ENCODE data around the gene ZMYND8. TPM values are rescaled to one million over a fixed set of nuclear protein-coding genes. Genes with fewer than 3 reads are reported as not detected.

The ZMYND8 gene
- total RNA-seq, 1 experiment from 2014 or later: 107 TPM

DNA sequence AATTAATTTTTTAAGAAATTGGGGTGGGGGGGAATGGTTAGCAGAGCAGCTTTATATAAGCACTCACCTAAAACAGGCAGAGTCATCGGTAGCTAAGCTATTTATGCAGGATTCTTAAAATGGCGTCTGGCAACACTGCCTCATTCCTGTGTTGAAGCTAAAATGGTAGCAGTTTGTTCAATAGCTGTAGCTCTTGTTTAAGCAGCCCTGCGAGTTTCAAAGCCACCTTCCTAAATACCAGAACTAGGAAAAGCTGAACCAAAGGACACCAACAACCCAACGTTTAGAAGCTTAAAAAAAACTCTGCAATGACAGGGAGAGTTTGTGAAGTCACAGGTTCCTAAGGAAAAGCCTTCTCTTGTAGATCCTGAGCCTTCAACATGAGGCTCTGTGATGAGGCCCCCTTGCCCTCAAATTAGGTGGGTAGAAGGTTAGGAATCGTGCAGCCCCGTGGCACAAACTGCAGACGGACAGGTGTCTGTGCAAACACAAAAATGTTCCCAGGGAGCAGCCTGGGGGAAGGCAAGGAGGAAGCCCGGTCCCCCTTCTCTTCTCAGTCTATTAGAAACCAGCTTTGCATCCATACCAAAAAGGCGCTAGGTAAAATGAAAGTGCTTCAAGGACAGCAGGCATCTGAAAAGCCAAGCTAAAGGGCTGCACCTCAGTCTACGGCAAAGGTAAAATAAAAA, 4.7 kb downstream of the ZMYND8 start:
- peaks cover 97% of the 10 kb centered on the region for H3K79me2 ChIP-seq (ENCODE audit: low read depth)
- H3K4me2 ChIP-seq: peak overlapping the region; percentile 96
- H3F3A ChIP-seq (ENCODE audit: insufficient read depth, low read depth): peaks cover 12% of the 10 kb centered on the region
- H3K27ac ChIP-seq: peak overlapping the region; percentile 15
- H3K36me3 ChIP-seq (ENCODE audit: low read depth): peaks cover 61% of the 10 kb centered on the region
- CTCF ChIA-PET: interaction anchor here (0.5 to 1.7 kb wide), 4 partner anchors 18 to 1272 kb away, joined by 5 to 7 read pairs (median 6); no protein-coding TSS in a partner anchor
- H3K4me3 ChIP-seq: peak overlapping the region; percentile 13; the same call in 1 of the 2 replicates
- H4K20me1 ChIP-seq (ENCODE audit: insufficient read depth): peaks cover 4% of the 10 kb centered on the region; the same call in 1 of the 2 replicates
- H3K9me3 ChIP-seq (ENCODE audit: insufficient read depth, low read depth): no peaks in the 10 kb centered on the region
- POLR2A ChIA-PET (ENCODE audit: unreplicated experiment): interaction anchor here (0.5 to 0.6 kb wide), 2 partner anchors 8 to 291 kb away, joined by 4 to 6 read pairs; no protein-coding TSS in a partner anchor
- intact Hi-C loops (cut with micrococcal nuclease; ENCODE audit: unreplicated experiment): no loop called here
- no peak overlapping the region for H2AFZ ChIP-seq
- H3K9me2 ChIP-seq (ENCODE audit: insufficient read depth): no peaks in the 10 kb centered on the region
- no peak for TF ChIP-seq EZH2 (IDR thresholded peaks at IDR 0.05; ENCODE audit: low read depth)
- TF ChIP-seq, protein P1, sequence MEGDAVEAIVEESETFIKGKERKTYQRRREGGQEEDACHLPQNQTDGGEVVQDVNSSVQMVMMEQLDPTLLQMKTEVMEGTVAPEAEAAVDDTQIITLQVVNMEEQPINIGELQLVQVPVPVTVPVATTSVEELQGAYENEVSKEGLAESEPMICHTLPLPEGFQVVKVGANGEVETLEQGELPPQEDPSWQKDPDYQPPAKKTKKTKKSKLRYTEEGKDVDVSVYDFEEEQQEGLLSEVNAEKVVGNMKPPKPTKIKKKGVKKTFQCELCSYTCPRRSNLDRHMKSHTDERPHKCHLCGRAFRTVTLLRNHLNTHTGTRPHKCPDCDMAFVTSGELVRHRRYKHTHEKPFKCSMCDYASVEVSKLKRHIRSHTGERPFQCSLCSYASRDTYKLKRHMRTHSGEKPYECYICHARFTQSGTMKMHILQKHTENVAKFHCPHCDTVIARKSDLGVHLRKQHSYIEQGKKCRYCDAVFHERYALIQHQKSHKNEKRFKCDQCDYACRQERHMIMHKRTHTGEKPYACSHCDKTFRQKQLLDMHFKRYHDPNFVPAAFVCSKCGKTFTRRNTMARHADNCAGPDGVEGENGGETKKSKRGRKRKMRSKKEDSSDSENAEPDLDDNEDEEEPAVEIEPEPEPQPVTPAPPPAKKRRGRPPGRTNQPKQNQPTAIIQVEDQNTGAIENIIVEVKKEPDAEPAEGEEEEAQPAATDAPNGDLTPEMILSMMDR (conservative IDR thresholded peaks at IDR 0.05): no peak
- H3K4me1 ChIP-seq (replicated peaks; ENCODE audit: insufficient read depth): peaks cover 80% of the 10 kb centered on the region
- DNase-seq: no peak
- no peaks in the 10 kb centered on the region for H3K27me3 ChIP-seq (ENCODE audit: insufficient read depth, low read depth)
- BruUV-seq (replicated peaks): no TSS peak

DNA sequence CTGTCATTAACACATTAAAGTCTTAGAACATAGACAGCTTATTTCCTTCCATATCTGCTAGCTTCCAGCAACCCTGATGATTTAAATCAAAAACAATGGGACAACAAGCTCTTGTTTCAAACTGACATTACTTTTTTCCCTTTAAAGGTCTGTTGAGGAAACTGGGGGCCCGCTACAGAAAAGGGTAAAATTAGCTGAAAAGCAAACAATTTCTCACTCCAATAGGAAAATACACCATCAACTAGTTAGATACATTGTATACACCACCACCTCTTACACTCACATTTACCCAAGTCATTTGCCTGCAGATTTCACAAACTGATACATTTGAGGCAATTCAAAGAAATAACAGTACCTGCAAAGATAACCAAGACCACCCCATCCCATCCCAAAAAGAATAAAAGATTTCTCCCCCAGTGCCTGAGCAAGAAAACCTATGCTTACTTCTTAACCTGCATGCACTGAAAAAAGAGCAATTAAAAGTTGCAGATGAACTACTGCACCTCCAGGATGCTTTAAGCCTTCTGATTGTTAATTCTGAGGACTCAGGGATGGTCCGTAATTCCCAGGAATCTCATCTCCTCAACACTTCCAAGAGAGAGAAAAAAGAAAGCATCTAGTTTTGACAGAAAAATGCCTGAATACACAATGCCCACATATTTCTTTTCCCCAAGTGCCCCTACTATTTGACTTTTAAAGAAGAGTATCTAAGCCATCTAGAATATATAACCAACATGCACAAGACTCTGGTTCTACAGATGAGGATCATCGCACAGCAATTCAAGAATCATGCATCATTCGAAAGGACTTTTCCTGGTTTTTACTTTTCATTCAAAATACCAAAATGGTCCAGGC, 5.6 kb downstream of the ZMYND8 start:
- POLR2A ChIA-PET (ENCODE audit: unreplicated experiment): interaction anchor here (0.6 kb wide), 1 partner anchor 292 kb away, joined by 4 read pairs; no protein-coding TSS in a partner anchor
- intact Hi-C loops (cut with micrococcal nuclease; ENCODE audit: unreplicated experiment): no loop called here
- H3K4me3 ChIP-seq: peak overlapping the region; percentile 13; the same call in 1 of the 2 replicates
- BruUV-seq (replicated peaks): no TSS peak
- H4K20me1 ChIP-seq (ENCODE audit: insufficient read depth): peaks cover 4% of the 10 kb centered on the region; the same call in 1 of the 2 replicates
- no peak overlapping the region for H2AFZ ChIP-seq
- DNase-seq: no peak
- peak overlapping the region; percentile 15; the same call in 1 of the 2 replicates for H3K27ac ChIP-seq
- no peak for TF ChIP-seq EZH2 (IDR thresholded peaks at IDR 0.05; ENCODE audit: low read depth)
- TF ChIP-seq, protein P1 (conservative IDR thresholded peaks at IDR 0.05): no peak
- H3K36me3 ChIP-seq (ENCODE audit: low read depth): peaks cover 64% of the 10 kb centered on the region
- no peaks in the 10 kb centered on the region for H3K9me2 ChIP-seq (ENCODE audit: insufficient read depth)
- H3K27me3 ChIP-seq (ENCODE audit: insufficient read depth, low read depth): no peaks in the 10 kb centered on the region
- H3K79me2 ChIP-seq (ENCODE audit: low read depth): peaks cover 100% of the 10 kb centered on the region
- H3K4me2 ChIP-seq: peak overlapping the region; percentile 96
- H3K9me3 ChIP-seq (ENCODE audit: insufficient read depth, low read depth): no peaks in the 10 kb centered on the region
- H3K4me1 ChIP-seq (replicated peaks; ENCODE audit: insufficient read depth): peaks cover 73% of the 10 kb centered on the region
- peaks cover 11% of the 10 kb centered on the region; the same call in 1 of the 2 replicates for H3F3A ChIP-seq (ENCODE audit: insufficient read depth, low read depth)
- CTCF ChIA-PET: interaction anchor here (0.5 to 1.7 kb wide), 4 partner anchors 33 to 1273 kb away, joined by 3 to 6 read pairs (median 6); no protein-coding TSS in a partner anchor

DNA sequence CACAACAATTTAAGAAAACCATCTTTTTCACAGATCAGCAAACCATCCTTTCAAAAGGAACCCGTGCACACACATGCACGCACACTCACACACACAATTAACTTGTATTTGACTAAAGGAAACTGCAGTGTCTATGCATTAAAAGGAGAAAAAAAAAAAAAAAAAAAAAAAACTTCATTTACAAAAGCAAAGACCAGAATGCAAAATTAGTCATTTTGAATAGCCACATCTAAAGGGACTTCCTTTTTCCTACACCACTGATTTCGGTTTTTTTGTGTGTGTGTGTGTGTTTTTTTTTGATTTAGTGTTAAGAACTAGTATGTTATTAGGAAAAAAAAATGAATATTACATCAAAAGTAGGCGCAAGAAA, 6.3 kb downstream of the ZMYND8 start:
- TF ChIP-seq EZH2 (IDR thresholded peaks at IDR 0.05; ENCODE audit: low read depth): no peak
- TF ChIP-seq, protein P1 (conservative IDR thresholded peaks at IDR 0.05): no peak
- Histone ChIP-seq H3K4me1 (replicated peaks; ENCODE audit: insufficient read depth) (peaks cover 66% of the 10 kb centered on the region), H3K4me3 (no peak overlapping the region), H3K79me2 (ENCODE audit: low read depth) (peaks cover 98% of the 10 kb centered on the region), H3K9me3 (ENCODE audit: insufficient read depth, low read depth) (no peaks in the 10 kb centered on the region), H3K36me3 (ENCODE audit: low read depth) (peaks cover 64% of the 10 kb centered on the region), H3K27me3 (ENCODE audit: insufficient read depth, low read depth) (no peaks in the 10 kb centered on the region), H3F3A (ENCODE audit: insufficient read depth, low read depth) (peaks cover 7% of the 10 kb centered on the region; the same call in 1 of the 2 replicates), H2AFZ (no peak overlapping the region), H3K27ac (no peak overlapping the region), H3K9me2 (ENCODE audit: insufficient read depth) (no peaks in the 10 kb centered on the region), H3K4me2 (peak overlapping the region; percentile 96), H4K20me1 (ENCODE audit: insufficient read depth) (peaks cover 4% of the 10 kb centered on the region; the same call in 1 of the 2 replicates)
- CTCF ChIA-PET: interaction anchor here (0.7 kb wide), 1 partner anchor 80 kb away, joined by 3 read pairs; no protein-coding TSS in a partner anchor
- intact Hi-C loops (cut with micrococcal nuclease; ENCODE audit: unreplicated experiment): no loop called here
- DNase-seq: no peak
- POLR2A ChIA-PET (ENCODE audit: unreplicated experiment): no interaction called here
- BruUV-seq (replicated peaks): no TSS peak
